K562 (cell line): ENCODE results near the gene OLFML2A.

Experiments
- CHD1 ChIP-seq: fragments of 200-600 bp; sonication (generic); IDR thresholded peaks from one replicate; pipeline ENCODE4 v1.6.1; 2012; ENCODE audit warnings: mild to moderate bottlenecking, moderate library complexity, low read length, inconsistent platforms
- CREBBP ChIP-seq: IDR thresholded peaks from one replicate; pipeline ENCODE4 v1.6.1; 2012; ENCODE audit warnings: low read depth, mild to moderate bottlenecking, control low read depth, inconsistent platforms, low read length
- SMARCA5 ChIP-seq: fragments of 450-650 bp; IDR thresholded peaks from 2 replicates; pipeline ENCODE4 v1.6.1; 2016
- SREBF2 ChIP-seq: sonication (generic); formaldehyde crosslinking; IDR thresholded peaks from 2 replicates; pipeline ENCODE4 v1.4.0; 2020; ENCODE audit warnings: mild to moderate bottlenecking, missing genetic modification reagents
- SRF ChIP-seq, 2 experiments: fragments of 250-450, 450-650 bp in 1 of 2; sonication (Bioruptor Pico) in 1 of 2; sonication (generic) in 1 of 2; formaldehyde crosslinking; IDR thresholded peaks; 2 replicates each; pipeline versions ENCODE4 v1.5.0 to v1.5.1; 2020 to 2022; ENCODE audit warnings: mild to moderate bottlenecking in 1 of 2, missing genetic modification reagents in 1 of 2
- TBP ChIP-seq: optimal IDR thresholded peaks from 2 replicates; pipeline ENCODE3; 2011; ENCODE audit warnings: low read depth, low read length, improper control_type of control experiment
- ZNF133 ChIP-seq: fragments of 250-450 bp; sonication (Bioruptor Pico); IDR thresholded peaks from 2 replicates; pipeline ENCODE4 v1.4.0; 2020; ENCODE audit warnings: mild to moderate bottlenecking
- ZNF384 ChIP-seq: IDR thresholded peaks from 2 replicates; pipeline ENCODE4 v1.6.1; 2012; ENCODE audit warnings: low read depth, low read length, improper control_type of control experiment
- ZNF512 ChIP-seq: IDR thresholded peaks from 2 replicates; pipeline ENCODE4 v1.6.1; 2016; ENCODE audit warnings: missing genetic modification characterization, missing compliant biosample characterization
- TF ChIP-seq, protein P1 (sequence below), 3 experiments: IDR thresholded peaks in 2 of 3; conservative IDR thresholded peaks in 1 of 3; 2 replicates each; pipeline ENCODE4 v1.5.1; 2011 to 2012; ENCODE audit warnings: low read length in 3 of 3, mild to moderate bottlenecking in 3 of 3, control low read depth in 2 of 3, improper control_type of control experiment in 1 of 3, inconsistent platforms in 1 of 3, low read depth in 1 of 3, mixed read lengths in 1 of 3, moderate library complexity in 1 of 3; ENCODE audit not compliant: insufficient read depth in 2 of 3
- TF ChIP-seq, protein P2 (sequence below): sonication (generic); formaldehyde crosslinking; IDR thresholded peaks from 2 replicates; pipeline ENCODE4 v1.9.0; 2022; ENCODE audit warnings: mild to moderate bottlenecking, missing genetic modification reagents

DNA sequence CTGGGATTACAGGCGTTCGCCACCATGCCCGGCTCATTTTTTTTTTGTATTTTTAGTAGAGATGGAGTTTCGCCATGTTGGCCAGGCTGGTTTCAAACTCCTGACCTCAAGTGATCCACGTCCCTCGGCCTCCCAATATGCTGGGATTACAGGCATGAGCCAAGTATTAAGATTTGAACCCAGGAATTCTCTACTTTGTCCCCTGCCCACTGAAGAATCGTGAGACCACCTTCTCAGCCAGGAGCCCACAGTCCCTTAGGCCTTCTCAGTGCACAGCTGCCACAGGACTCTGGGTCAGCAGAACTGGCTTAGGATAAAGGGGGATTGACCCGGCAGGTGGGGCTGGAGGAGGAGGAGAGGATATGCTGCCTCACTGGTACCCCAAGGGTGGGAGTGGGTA is 13.4 kb downstream of the OLFML2A start:
- TF ChIP-seq ZNF384 (no peak), CREBBP (no peak), CHD1 (no peak), SRF (CRISPR knock-in tag; IDR thresholded peaks at IDR 0.05) (no peak), TBP (no peak), SMARCA5 (no peak), SREBF2 (CRISPR knock-in tag) (no peak), ZNF133 (CRISPR knock-in tag) (no peak), ZNF512 (tag) (no peak)
- TF ChIP-seq, protein P1, sequence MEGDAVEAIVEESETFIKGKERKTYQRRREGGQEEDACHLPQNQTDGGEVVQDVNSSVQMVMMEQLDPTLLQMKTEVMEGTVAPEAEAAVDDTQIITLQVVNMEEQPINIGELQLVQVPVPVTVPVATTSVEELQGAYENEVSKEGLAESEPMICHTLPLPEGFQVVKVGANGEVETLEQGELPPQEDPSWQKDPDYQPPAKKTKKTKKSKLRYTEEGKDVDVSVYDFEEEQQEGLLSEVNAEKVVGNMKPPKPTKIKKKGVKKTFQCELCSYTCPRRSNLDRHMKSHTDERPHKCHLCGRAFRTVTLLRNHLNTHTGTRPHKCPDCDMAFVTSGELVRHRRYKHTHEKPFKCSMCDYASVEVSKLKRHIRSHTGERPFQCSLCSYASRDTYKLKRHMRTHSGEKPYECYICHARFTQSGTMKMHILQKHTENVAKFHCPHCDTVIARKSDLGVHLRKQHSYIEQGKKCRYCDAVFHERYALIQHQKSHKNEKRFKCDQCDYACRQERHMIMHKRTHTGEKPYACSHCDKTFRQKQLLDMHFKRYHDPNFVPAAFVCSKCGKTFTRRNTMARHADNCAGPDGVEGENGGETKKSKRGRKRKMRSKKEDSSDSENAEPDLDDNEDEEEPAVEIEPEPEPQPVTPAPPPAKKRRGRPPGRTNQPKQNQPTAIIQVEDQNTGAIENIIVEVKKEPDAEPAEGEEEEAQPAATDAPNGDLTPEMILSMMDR (IDR thresholded peaks at IDR 0.05 in 2 of 3, conservative IDR thresholded peaks at IDR 0.05 in 1 of 3; ENCODE audit: insufficient read depth in 2 of 3, low read depth in 1 of 3, low read length in 3 of 3) = no peak
- TF ChIP-seq, protein P2, sequence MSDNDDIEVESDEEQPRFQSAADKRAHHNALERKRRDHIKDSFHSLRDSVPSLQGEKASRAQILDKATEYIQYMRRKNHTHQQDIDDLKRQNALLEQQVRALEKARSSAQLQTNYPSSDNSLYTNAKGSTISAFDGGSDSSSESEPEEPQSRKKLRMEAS (CRISPR knock-in tag) = no peak
